Activated CD4-positive, CD25-positive, alpha-beta regulatory T cell (primary cell): ENCODE data around the gene RNF128.
"Not testable (repeated sequence)": the region's sequence is repeated elsewhere in the genome, so short reads cannot be mapped to it uniquely, and the experiment has no call there.

ENCODE experiments used
- DNase-seq, 4 experiments: peaks; one replicate each; lab custom pipeline; 2025; lab: John Stamatoyannopoulos, UW

Gene RNF128

DNA sequence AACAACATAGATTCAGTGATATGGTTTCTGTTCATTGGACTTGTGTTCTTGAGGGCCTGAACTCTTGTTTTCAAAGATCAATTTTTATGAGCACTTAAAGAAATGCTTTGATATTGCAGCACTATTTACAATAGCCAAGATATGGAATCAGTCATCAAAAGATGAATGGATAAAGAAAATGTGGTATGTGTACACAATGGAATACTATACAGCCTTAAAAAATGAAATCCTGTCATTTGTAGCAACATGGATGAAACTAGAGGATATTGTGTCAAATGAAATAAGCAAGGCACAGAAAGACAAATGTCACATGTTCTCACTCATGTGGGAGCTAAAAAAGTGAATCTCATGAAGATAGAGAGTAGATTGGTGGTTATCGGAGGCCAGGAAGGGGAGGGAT lies 21.9 kb downstream of the RNF128 start:
- DNase-seq: no peak

- DNase-seq: no peak
These were observed 24.9 kb downstream of the RNF128 start for GRCh38 chrX:106751407-106751806.

DNA sequence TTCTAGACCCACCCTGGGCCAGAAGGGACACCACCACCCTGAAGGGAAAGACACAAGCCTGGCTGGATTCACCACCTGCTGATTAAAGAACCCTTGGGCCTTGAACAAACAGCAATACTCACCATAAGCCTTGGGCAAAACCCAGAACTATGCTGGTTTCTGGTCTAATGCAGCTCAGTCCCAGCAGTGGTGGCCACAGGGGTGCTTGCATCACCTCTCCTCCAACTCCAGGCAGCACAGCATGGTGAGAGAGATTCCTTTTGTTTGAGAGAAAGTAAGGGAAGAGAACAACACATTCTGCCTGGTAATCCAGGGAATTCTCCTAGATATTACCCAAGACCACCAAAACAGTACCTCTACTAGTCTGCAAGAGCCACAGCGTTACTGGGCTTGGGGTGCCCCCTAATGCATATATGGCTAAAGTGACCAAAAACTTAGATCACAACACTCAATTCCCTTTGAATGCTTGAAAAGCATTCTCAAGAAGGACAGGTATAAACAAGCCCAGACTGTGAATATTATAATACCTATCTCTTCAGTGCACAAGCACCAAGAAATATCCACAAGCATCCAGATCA lies 25.7 kb downstream of the RNF128 start:
- DNase-seq: no peak

GRCh38 chrX:106769288-106769687 lies 42.8 kb downstream of the RNF128 start:
- DNase-seq: not testable (repeated sequence)

GRCh38 chrX:106774981-106775380 lies 48.5 kb downstream of the RNF128 start:
- DNase-seq: no peak

- DNase-seq: no peak
These were observed 53.8 kb downstream of the RNF128 start for GRCh38 chrX:106780264-106780663.

- DNase-seq: no peak
These were observed 54.3 kb downstream of the RNF128 start for GRCh38 chrX:106780664-106781377.

GRCh38 chrX:106783716-106784115 lies 57.2 kb downstream of the RNF128 start:
- no peak for DNase-seq

DNA sequence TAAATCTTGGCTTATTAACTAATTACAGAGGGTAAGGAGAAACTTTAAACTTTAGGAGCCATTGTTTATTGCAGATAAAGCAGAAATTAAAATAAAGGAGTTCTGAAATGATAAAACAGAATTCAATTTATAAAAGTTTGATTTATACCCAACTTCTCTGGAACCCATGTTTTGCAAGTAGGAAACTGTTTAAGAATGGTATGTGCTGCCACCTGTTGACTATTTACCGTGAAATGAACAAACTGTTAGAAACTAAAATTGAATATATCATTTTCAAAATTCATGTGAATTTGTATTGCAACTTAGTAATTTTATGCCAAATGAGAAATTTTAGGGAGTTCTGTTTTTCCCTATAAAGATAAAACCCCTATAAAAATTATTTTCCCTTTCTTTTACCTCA lies 65.0 kb downstream of the RNF128 start:
- DNase-seq: no peak

DNA sequence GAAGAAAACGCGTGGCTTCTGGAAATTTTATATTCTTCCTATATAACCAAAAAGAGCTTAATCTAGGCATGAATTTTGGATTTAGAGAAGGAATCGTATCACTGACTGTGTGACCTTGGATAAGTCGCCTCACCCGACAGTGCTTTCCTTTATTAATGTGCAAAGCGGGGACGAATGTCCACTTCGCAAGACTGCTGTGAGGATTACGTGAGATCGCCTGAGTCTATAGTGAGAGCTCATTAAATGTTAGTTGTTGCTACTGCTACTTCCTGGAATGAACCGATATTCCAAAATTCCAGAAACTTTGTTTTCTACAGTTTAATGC lies 75.5 kb downstream of the RNF128 start:
- no peak for DNase-seq

- DNase-seq: no peak
These were observed 76.1 kb downstream of the RNF128 start, which contains the start of gene TBC1D8B for GRCh38 chrX:106802388-106803275. TBC1D8B (plus strand) TSS chrX:106802673; CDS start chrX:106802854, 181 bp downstream.

DNA sequence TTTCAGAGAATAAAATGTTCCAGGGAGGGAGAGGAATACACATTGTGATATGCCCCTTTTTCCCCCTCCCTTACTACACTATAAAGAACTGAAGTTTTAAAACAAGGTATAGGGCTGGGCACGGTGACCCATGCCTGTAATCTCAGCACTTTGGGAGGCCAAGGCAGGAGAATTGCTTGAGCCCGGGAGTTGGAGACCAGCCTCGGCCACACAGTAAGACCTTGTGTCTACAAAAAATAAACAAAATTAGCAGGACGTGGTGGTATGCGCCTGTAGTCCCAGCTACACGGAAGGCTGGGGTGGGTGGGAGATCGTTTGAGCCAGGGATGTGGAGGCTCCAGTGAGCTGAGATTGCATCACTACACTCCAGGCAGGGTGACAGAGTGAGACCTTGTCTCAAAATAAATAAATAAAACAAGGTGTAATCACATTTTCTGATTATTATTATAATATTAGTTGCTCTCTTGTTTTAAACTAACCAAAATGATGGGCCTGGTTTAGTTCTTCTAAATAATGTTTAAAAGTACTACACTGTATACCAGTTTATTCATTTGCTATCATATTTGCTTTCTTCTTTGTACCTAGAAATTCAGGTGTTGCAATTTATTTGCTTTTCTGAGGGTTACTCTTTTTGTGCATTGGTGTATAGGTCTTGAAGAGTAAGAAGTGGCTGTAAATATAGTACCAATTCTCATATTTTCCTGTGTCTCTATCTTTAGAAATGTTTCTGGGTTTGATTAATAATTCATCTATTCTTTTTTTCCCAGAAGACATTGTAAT lies 84.8 kb downstream of the RNF128 start:
- no peak for DNase-seq

GRCh38 chrX:106812930-106813329 lies 86.4 kb downstream of the RNF128 start:
- DNase-seq: not testable (repeated sequence)

- DNase-seq: not testable (repeated sequence)
These were observed 87.6 kb downstream of the RNF128 start for GRCh38 chrX:106814093-106814492.
